NCI-H2196 treated with DMSO at 0.1 percent for 48 hours (cell line): ENCODE results near the gene ITIH5.

ENCODE experiments used
- DNase-seq: peaks from one replicate; lab custom pipeline; 2025; ENCODE audit not compliant: unreplicated experiment; lab: John Stamatoyannopoulos, UW

The ITIH5 gene

GRCh38 chr10:7634142-7634894, 32.4 kb downstream of the ITIH5 start:
- DNase-seq = no peak

- DNase-seq = no peak
These were observed 40.5 kb downstream of the ITIH5 start for GRCh38 chr10:7626283-7626682.

DNA sequence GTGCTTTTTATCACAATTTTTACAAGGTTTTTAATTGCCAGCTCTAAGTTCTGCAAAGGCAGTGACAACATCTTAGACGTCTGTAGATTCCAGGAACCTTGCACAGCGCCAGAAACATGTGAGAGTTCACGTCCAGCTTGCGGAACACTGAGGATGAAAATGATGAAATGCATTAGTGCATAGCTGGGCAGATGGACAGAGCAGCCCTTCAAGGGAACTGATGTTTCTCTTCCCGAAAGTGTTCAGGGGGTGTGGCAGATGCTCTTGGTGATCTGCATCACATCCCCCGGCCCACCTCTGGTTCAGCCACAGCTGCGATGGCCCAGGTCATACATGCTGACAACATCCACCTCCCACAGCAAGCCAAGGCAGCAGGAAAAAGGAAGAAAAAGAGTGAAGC, 40.9 kb downstream of the ITIH5 start:
- no peak for DNase-seq

DNA sequence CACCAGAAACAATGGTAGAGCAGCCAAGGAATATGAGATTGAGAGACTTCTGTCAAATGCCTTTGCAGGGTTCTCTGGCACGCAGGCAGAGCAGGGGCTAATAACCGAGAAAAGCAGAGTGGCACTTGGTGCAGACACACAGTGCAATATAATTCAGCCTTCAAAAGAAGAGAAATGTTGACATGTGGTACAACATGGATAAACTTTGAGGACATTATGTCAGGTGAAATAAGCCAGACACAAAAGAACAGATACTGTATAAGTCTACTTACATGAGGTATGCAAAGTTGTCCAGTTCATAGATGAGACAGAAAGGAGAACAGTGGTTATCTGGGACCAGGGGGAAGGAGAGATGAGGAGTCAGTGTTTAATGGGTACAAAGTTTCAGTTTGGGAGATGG, 41.8 kb downstream of the ITIH5 start:
- DNase-seq = no peak

DNA sequence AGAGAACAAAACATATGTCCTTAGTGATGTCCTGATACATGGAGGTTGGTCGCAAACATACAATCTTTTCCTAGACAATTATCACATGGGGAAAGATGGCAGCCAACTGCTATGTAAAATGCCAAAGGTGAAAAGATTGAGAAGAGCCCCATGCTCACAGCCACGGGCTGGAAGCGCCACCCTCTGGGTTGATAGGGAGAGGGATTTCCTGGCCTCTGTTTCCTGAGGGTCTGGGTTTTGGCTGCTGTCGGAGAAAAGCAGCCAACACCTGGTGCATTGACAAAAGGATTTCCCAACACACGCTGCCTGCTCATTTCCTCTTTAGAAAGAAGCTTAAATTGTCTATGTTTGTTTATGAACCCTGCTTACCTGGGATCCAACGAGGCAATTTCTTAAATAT, 43.8 kb downstream of the ITIH5 start:
- DNase-seq = no peak

- DNase-seq = no peak
These were observed 48.3 kb downstream of the ITIH5 start for GRCh38 chr10:7618461-7618860.

GRCh38 chr10:7611909-7612308, 54.9 kb downstream of the ITIH5 start:
- no peak for DNase-seq

DNA sequence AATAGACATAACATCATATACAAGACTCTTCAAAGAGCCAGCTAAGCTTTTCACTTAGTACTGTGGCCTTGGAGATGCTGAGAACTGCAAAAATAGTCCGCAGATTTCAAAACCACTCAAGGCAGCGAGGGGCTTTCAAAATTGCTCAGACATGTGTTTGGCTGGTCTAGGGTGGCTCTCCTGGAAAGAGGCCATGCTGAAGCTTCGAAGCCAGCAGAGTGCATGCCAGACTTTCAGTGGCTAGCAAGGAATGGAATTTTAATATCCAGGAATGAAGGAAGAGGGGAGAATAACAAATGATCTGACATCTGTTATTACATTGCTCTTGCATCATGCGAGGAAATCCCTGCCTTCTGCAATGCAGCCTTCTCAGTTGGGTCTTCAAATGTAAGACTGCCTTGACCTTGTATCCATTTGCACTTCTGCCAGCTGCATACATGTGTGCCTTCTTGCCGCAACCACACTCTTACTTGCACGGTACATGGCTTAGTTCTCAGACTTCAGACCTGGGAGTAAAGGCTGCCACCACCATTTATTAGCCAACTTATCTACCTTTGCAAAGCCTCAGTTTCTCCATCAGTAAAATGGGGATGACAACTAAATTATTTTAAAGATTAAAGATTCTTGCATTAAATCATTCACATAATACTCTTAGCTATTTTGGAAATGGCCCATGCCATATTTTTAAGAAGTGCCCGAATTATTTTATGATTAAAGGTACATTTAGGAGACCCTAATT, 55.9 kb downstream of the ITIH5 start:
- no peak for DNase-seq

- no peak for DNase-seq
These were observed 56.7 kb downstream of the ITIH5 start for GRCh38 chr10:7610026-7610425.

GRCh38 chr10:7609556-7609955, 57.2 kb downstream of the ITIH5 start:
- no peak for DNase-seq

DNA sequence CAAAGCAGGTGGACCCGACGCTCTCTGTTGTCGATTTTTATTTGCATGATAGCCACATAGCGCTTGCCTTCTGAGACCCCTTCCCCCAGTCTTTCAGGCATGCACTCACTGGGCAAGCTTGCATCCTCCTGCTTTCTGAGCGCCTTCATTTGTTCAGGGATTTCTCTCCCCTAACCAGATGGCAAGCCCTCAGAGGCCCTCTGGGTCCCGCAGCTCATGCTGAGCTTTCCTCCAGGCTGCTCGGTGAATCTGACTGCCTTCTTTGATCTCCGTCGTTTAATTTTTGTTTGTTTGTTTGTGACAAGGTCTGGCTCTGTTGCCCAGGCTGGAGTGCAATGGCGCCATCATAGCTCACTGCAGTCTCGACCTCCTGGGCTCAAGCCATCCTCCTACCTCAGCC, 58.8 kb downstream of the ITIH5 start:
- DNase-seq = no peak

GRCh38 chr10:7606951-7607404, 59.8 kb downstream of the ITIH5 start:
- no peak for DNase-seq

- DNase-seq = no peak
These were observed 61.0 kb downstream of the ITIH5 start for GRCh38 chr10:7605565-7606295.

- no peak for DNase-seq
These were observed 65.6 kb downstream of the ITIH5 start for GRCh38 chr10:7601023-7601656.

- no peak for DNase-seq
These were observed 68.0 kb downstream of the ITIH5 start for GRCh38 chr10:7598771-7599170.

GRCh38 chr10:7596356-7596755, 70.4 kb downstream of the ITIH5 start:
- no peak for DNase-seq

DNA sequence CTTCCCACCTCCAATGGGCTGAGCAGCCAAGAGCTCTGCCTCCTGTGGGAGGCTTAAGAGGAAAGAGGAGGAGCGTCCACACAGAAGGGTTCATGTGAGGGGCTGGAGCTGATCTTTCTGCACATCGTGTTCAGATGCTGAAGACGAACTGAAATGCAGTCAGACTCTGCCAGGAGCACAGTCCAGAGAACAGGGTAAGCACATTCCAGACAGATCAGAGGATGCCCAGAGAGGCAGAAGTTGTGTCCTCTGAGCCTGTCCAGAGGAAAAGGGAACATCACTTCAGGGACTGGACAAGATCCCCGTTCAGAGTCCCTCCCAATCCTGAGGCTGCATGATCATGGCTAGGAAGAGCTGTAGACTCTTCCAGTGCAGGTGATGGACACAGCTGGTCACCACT, 72.9 kb downstream of the ITIH5 start:
- DNase-seq = no peak

DNA sequence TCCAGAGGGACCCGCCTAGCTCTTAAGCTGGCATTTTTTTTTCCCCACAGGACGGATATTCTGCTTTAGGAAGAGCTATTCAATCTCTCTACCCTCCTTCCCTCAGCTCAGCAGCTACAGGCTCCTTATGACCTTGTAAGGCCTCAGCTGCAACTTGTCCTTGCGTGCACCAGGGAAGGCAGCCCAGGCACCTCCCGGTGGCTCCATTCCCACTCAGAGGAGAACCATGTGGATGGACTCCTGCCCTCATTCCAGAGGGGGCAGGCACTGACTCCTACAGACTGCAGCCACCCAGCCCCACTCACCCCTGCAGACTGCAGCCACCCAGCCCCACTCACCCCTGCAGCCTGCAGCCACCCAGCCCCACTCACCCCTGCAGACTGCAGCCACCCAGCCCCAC, 73.7 kb downstream of the ITIH5 start:
- DNase-seq = no peak

DNA sequence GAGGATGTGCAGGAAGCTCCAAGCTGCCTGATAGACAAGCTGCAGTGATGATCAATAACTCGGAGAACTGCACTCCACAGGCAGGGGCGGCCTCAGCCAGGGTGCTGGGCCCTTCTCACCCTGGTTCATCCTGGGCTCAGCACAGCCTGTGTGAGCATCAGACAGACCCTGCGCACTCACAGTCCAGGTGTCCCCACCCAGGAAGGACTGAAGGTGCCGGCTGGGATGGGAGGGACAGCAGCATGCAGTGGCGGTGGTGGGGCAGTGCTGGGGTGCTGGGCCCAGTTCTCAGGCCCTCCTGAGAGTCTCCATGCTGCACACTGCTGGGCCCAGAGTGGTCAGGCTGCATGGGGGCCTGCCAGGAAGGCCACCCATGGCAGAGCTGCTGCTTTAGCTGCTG, 74.1 kb downstream of the ITIH5 start:
- no peak for DNase-seq

DNA sequence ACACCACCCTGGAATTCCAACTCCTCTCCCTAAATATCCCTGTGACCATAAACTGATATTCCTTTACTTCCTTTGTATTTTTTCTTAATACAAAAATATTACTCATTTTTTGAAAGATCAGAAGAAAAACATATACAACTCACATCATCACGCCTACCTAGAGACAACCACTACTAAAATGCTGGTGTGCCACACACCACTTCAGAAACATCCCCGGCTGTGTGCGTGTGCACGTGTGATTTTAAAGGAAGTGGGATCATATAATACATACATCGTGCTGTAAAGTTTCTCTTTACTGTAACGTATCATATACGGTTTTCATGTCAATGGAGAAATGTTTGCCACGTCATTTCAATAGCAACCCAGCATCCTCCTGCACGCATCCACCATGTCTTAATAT, 76.5 kb downstream of the ITIH5 start:
- no peak for DNase-seq

- no peak for DNase-seq
These were observed 77.0 kb downstream of the ITIH5 start for GRCh38 chr10:7589748-7590147.

DNA sequence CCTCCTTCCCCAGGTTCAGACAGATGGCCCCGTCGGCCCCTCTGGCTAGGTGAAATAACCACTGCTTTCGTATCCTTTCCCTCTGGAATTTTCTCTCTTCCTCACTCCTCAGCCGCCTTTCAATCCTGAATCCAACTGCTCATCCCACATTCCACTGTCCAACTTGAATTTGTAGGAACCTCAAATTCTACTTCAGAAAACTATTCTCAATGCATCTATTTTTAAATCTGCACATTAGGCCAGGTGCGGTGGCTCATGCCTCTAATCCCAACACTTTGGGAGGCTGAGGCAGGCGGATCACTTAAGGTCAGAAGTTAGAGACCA, 78.9 kb downstream of the ITIH5 start:
- no peak for DNase-seq
